Glutamatergic neuron (in vitro differentiated cells): ENCODE data around the gene SUPT6H. TPM values are rescaled to one million over a fixed set of nuclear protein-coding genes. Genes with fewer than 3 reads are reported as not detected.

Source experiments
- DNase-seq: peaks from one replicate; pipeline ENCODE4 v3.0.0; 2022
- H3K27ac Mint-ChIP-seq: one replicate; pipeline ENCODE4 v1.8.0; 2020; ENCODE audit warnings: mild to moderate bottlenecking, mixed read lengths, inconsistent platforms; ENCODE audit not compliant: unreplicated experiment
- H3K27me3 Mint-ChIP-seq: one replicate; pipeline ENCODE4 v1.8.0; 2020; ENCODE audit warnings: mild to moderate bottlenecking, moderate library complexity, mixed read lengths, inconsistent platforms; ENCODE audit not compliant: unreplicated experiment
- H3K36me3 Mint-ChIP-seq: one replicate; pipeline ENCODE4 v1.8.0; 2020; ENCODE audit warnings: mild to moderate bottlenecking, mixed read lengths, inconsistent platforms; ENCODE audit not compliant: unreplicated experiment
- H3K4me1 Mint-ChIP-seq: one replicate; pipeline ENCODE4 v1.8.0; 2020; ENCODE audit warnings: mild to moderate bottlenecking, low read depth, mixed read lengths, inconsistent platforms; ENCODE audit not compliant: unreplicated experiment
- H3K4me3 Mint-ChIP-seq: one replicate; pipeline ENCODE4 v1.8.0; 2020; ENCODE audit warnings: mild to moderate bottlenecking, mixed read lengths, inconsistent platforms; ENCODE audit not compliant: unreplicated experiment
- H3K9me3 Mint-ChIP-seq: one replicate; pipeline ENCODE4 v1.8.0; 2020; ENCODE audit warnings: mild to moderate bottlenecking, moderate library complexity, mixed read lengths, inconsistent platforms; ENCODE audit not compliant: unreplicated experiment
- CTCF ChIP-seq: fragments of 200-600 bp; sonication (generic); IDR thresholded peaks from one replicate; pipeline ENCODE4 v1.5.0; 2021; ENCODE audit not compliant: partially characterized antibody, unreplicated experiment
- total RNA-seq: library from RNA; stranded (reverse); fragmentation: NEBNext Ultra II Directional; extraction: Animal tissue kit (Norgen Biotek cat#: 25700); gene quantifications from one replicate; pipeline ENCODE4 v1.2.1, GENCODE V29; 2021; ENCODE audit not compliant: unreplicated experiment

The SUPT6H gene
- total RNA-seq, 1 donor from 2014 or later, result 108 TPM

GRCh38 chr17:28726627-28727491 is 64.9 kb downstream of the SUPT6H start:
- peak overlapping the region; percentile 17 for H3K27ac Mint-ChIP-seq
- peaks cover 19% of the 10 kb centered on the region for H3K27me3 Mint-ChIP-seq
- peak overlapping the region; percentile 92 for H3K4me3 Mint-ChIP-seq
- peaks cover 8% of the 10 kb centered on the region for H3K36me3 Mint-ChIP-seq
- H3K9me3 Mint-ChIP-seq, result peaks cover 19% of the 10 kb centered on the region
- H3K4me1 Mint-ChIP-seq, result peaks cover 14% of the 10 kb centered on the region
- DNase-seq, result peak; percentile 97
- TF ChIP-seq CTCF, result peak; percentile 97

GRCh38 chr17:28728364-28729200 is 66.6 kb downstream of the SUPT6H start, which contains the start of gene NEK8:
NEK8 (plus strand) TSS chr17:28728788; CDS start chr17:28728814, 26 bp downstream.
- peaks cover 8% of the 10 kb centered on the region for H3K36me3 Mint-ChIP-seq
- peak within 1 kb of the TSS; percentile 92 for H3K4me3 Mint-ChIP-seq
- H3K27me3 Mint-ChIP-seq, result peaks cover 19% of the 10 kb centered on the region
- H3K9me3 Mint-ChIP-seq, result peaks cover 19% of the 10 kb centered on the region
- H3K27ac Mint-ChIP-seq, result peak within 1 kb of the TSS; percentile 76
- TF ChIP-seq CTCF, result no peak
- DNase-seq, result peak; percentile 95
- H3K4me1 Mint-ChIP-seq, result peaks cover 11% of the 10 kb centered on the region

GRCh38 chr17:28729950-28730330 is 67.9 kb downstream of the SUPT6H start:
- H3K4me3 Mint-ChIP-seq, result peak overlapping the region; percentile 8
- TF ChIP-seq CTCF, result no peak
- peaks cover under 1% of the 10 kb centered on the region for H3K36me3 Mint-ChIP-seq
- no peak for DNase-seq
- peaks cover 8% of the 10 kb centered on the region for H3K4me1 Mint-ChIP-seq
- H3K27ac Mint-ChIP-seq, result no peak overlapping the region
- peaks cover 16% of the 10 kb centered on the region for H3K27me3 Mint-ChIP-seq
- H3K9me3 Mint-ChIP-seq, result peaks cover 15% of the 10 kb centered on the region

GRCh38 chr17:28733346-28733745 is 71.3 kb downstream of the SUPT6H start:
- H3K4me3 Mint-ChIP-seq, result no peak overlapping the region
- peaks cover 2% of the 10 kb centered on the region for H3K4me1 Mint-ChIP-seq
- DNase-seq, result no peak
- H3K27me3 Mint-ChIP-seq, result peaks cover 2% of the 10 kb centered on the region
- H3K9me3 Mint-ChIP-seq, result peaks cover 9% of the 10 kb centered on the region
- TF ChIP-seq CTCF, result no peak
- no peak overlapping the region for H3K27ac Mint-ChIP-seq
- H3K36me3 Mint-ChIP-seq, result peaks cover 4% of the 10 kb centered on the region
